Stimulated activated CD4-positive, alpha-beta T cell treated with anti-CD3 and anti-CD28 coated beads, Interleukin-4, amount 100 ng/mL, for 4 hours (primary cell): ENCODE measurements around the gene HNRNPA0.
"Not testable (repeated sequence)": the region's sequence is repeated elsewhere in the genome, so short reads cannot be mapped to it uniquely, and the experiment has no call there.

Experiments
- DNase-seq, 2 experiments: peaks; one replicate each; pipeline ENCODE4 v3.0.0-alpha.2; 2020

Gene HNRNPA0

GRCh38 chr5:137754188-137754960 lies at the start of gene HNRNPA0:
Gene HNRNPA0 (minus strand): TSS chr5:137754363. CDS start chr5:137754066, 297 bp downstream.
- peak; percentile 95 to 96 for DNase-seq

GRCh38 chr5:137802282-137803210 lies 48.4 kb upstream of the HNRNPA0 start:
- no peak for DNase-seq

- no peak for DNase-seq
These were observed 46.7 kb upstream of the HNRNPA0 start for GRCh38 chr5:137800700-137801411.

GRCh38 chr5:137796279-137796678 lies 42.1 kb upstream of the HNRNPA0 start:
- DNase-seq: no peak

- DNase-seq: no peak
These were observed 40.7 kb upstream of the HNRNPA0 start for GRCh38 chr5:137794863-137795262.

- DNase-seq: no peak
These were observed 38.1 kb upstream of the HNRNPA0 start for GRCh38 chr5:137792303-137792702.

GRCh38 chr5:137791799-137792198 lies 37.6 kb upstream of the HNRNPA0 start:
- no peak for DNase-seq

GRCh38 chr5:137791387-137791786 lies 37.2 kb upstream of the HNRNPA0 start:
- no peak for DNase-seq

- DNase-seq: not testable (repeated sequence)
These were observed 34.4 kb upstream of the HNRNPA0 start for GRCh38 chr5:137788560-137788959.

GRCh38 chr5:137782984-137783536 lies 28.9 kb upstream of the HNRNPA0 start:
- DNase-seq: no peak

GRCh38 chr5:137782055-137782454 lies 27.9 kb upstream of the HNRNPA0 start:
- DNase-seq: no peak

- no peak for DNase-seq
These were observed 24.8 kb upstream of the HNRNPA0 start for GRCh38 chr5:137778772-137779564.

- not testable (repeated sequence) for DNase-seq
These were observed 13.8 kb upstream of the HNRNPA0 start for GRCh38 chr5:137767937-137768336.

GRCh38 chr5:137761566-137761965 lies 7.4 kb upstream of the HNRNPA0 start:
- DNase-seq: no peak

GRCh38 chr5:137760719-137761516 lies 6.8 kb upstream of the HNRNPA0 start:
- DNase-seq: no peak

- no peak for DNase-seq
These were observed 6.1 kb upstream of the HNRNPA0 start for GRCh38 chr5:137760294-137760693.

- no peak for DNase-seq
These were observed 4.6 kb upstream of the HNRNPA0 start for GRCh38 chr5:137758715-137759306.

- no peak for DNase-seq
These were observed 4.0 kb upstream of the HNRNPA0 start for GRCh38 chr5:137758121-137758520.

- DNase-seq: no peak
These were observed 3.5 kb upstream of the HNRNPA0 start for GRCh38 chr5:137757634-137758033.

- DNase-seq: no peak
These were observed 999 bp upstream of the HNRNPA0 start for GRCh38 chr5:137754961-137755762.
